Neural cell (in vitro differentiated cells): ENCODE data around the gene LRRC4B. TPM values are rescaled to one million over a fixed set of nuclear protein-coding genes. Genes with fewer than 3 reads are reported as not detected.

ENCODE experiments used
- H2AFZ ChIP-seq: fragments of 200-600, 300-800 bp; sonication (generic), shearing (Covaris generic); 2 replicates; pipeline ENCODE4 v1.6.0; 2014; ENCODE audit warnings: low read depth, mild to moderate bottlenecking, antibody characterized with exemption, low read length, moderate library complexity
- H3F3A ChIP-seq: fragments of 200-600 bp; shearing (Covaris generic); 2 replicates; pipeline ENCODE4 v1.6.1; 2016; ENCODE audit warnings: mild to moderate bottlenecking, moderate library complexity, mixed read lengths, antibody characterized with exemption, low read length; ENCODE audit not compliant: insufficient read depth, poor library complexity, severe bottlenecking
- H3K27ac ChIP-seq: fragments of 200-600, 300-800 bp; sonication (generic), shearing (Covaris generic); 2 replicates; pipeline ENCODE4 v1.5.1; 2014; ENCODE audit warnings: mild to moderate bottlenecking, low read length, moderate library complexity
- H3K27me3 ChIP-seq: fragments of 300-800, 200-600 bp; sonication (generic), shearing (Covaris generic); 2 replicates; pipeline ENCODE4 v1.6.0; 2014; ENCODE audit warnings: mild to moderate bottlenecking, low read depth, low read length, moderate library complexity; ENCODE audit not compliant: insufficient read depth
- H3K36me3 ChIP-seq: fragments of 300-800, 200-600 bp; sonication (generic), shearing (Covaris generic); 2 replicates; pipeline ENCODE4 v1.5.1; 2014; ENCODE audit warnings: mild to moderate bottlenecking, antibody characterized with exemption, low read length, moderate library complexity; ENCODE audit not compliant: insufficient read depth
- H3K4me2 ChIP-seq: fragments of 300-800, 200-600 bp; sonication (generic), shearing (Covaris generic); 2 replicates; pipeline ENCODE4 v1.6.0; 2014; ENCODE audit warnings: mild to moderate bottlenecking, low read length
- H3K4me3 ChIP-seq: fragments of 300-800, 200-600 bp; sonication (generic), shearing (Covaris generic); 2 replicates; pipeline ENCODE4 v1.5.1; 2014; ENCODE audit warnings: mild to moderate bottlenecking, low read length, moderate library complexity
- H3K79me2 ChIP-seq: fragments of 200-600 bp; shearing (Covaris generic); replicated peaks from 2 replicates; pipeline ENCODE4 v1.6.0; 2014; ENCODE audit warnings: mild to moderate bottlenecking, low read length, moderate library complexity; ENCODE audit not compliant: insufficient read depth
- H3K9ac ChIP-seq: fragments of 300-800, 200-600 bp; sonication (generic), shearing (Covaris generic); 2 replicates; pipeline ENCODE4 v1.6.1; 2016; ENCODE audit warnings: mild to moderate bottlenecking, low read length, mixed read lengths
- H3K9me2 ChIP-seq: fragments of 200-600 bp; shearing (Covaris generic); 2 replicates; pipeline ENCODE4 v1.6.1; 2016; ENCODE audit warnings: mild to moderate bottlenecking, low read length, mixed read lengths; ENCODE audit not compliant: insufficient read depth
- H3K9me3 ChIP-seq: fragments of 200-600, 300-800 bp; sonication (generic), shearing (Covaris generic); 2 replicates; pipeline ENCODE4 v1.6.1; 2016; ENCODE audit warnings: mild to moderate bottlenecking, mixed run types, low read length, moderate library complexity, mixed read lengths
- H4K20me1 ChIP-seq: fragments of 200-600 bp; shearing (Covaris generic); 2 replicates; pipeline ENCODE4 v1.6.1; 2016; ENCODE audit warnings: mild to moderate bottlenecking, mixed run types; ENCODE audit not compliant: insufficient read depth
- CTCF ChIP-seq: fragments of 450-650 bp; IDR thresholded peaks from 2 replicates; pipeline ENCODE4 v1.5.1; 2014; ENCODE audit warnings: antibody characterized with exemption, mild to moderate bottlenecking, moderate library complexity; ENCODE audit not compliant: poor library complexity, severe bottlenecking
- EP300 ChIP-seq: fragments of 450-650 bp; conservative IDR thresholded peaks from 2 replicates; pipeline ENCODE4 v1.6.1; 2014; ENCODE audit warnings: antibody characterized with exemption, mild to moderate bottlenecking, moderate library complexity; ENCODE audit not compliant: poor library complexity, severe bottlenecking
- EZH2 ChIP-seq: fragments of 200-600, 300-800 bp; shearing (Covaris generic), sonication (generic); IDR thresholded peaks from 2 replicates; pipeline ENCODE4 v1.6.1; 2014; ENCODE audit warnings: antibody characterized with exemption, low read length, borderline replicate concordance, mild to moderate bottlenecking; ENCODE audit not compliant: insufficient read depth, poor library complexity, severe bottlenecking
- MXI1 ChIP-seq: fragments of 450-650 bp; conservative IDR thresholded peaks from 2 replicates; pipeline ENCODE4 v1.6.1; 2014; ENCODE audit warnings: antibody characterized with exemption, mild to moderate bottlenecking; ENCODE audit not compliant: poor library complexity, severe bottlenecking
- POLR2AphosphoS5 ChIP-seq: IDR thresholded peaks from 2 replicates; pipeline ENCODE4 v1.6.1; 2012
- RAD21 ChIP-seq: fragments of 450-650 bp; conservative IDR thresholded peaks from 2 replicates; pipeline ENCODE4 v1.6.1; 2014; ENCODE audit warnings: antibody characterized with exemption, mild to moderate bottlenecking, moderate library complexity
- REST ChIP-seq: IDR thresholded peaks from 2 replicates; pipeline ENCODE4 v1.6.1; 2012; ENCODE audit warnings: borderline replicate concordance
- SMC3 ChIP-seq: fragments of 450-650 bp; conservative IDR thresholded peaks from 2 replicates; pipeline ENCODE4 v1.6.1; 2014; ENCODE audit warnings: antibody characterized with exemption, mild to moderate bottlenecking, moderate library complexity; ENCODE audit not compliant: poor library complexity
- TAF1 ChIP-seq: IDR thresholded peaks from 2 replicates; pipeline ENCODE4 v1.6.1; 2012; ENCODE audit warnings: low read depth
- polyA plus RNA-seq: library from polyadenylated mRNA; depleted of rRNA; stranded (reverse); fragments of >200 nt; gene quantifications from 2 replicates; pipeline ENCODE4 v1.2.3, GENCODE V29; 2014

The LRRC4B gene
- polyA plus RNA-seq, 1 donor from 2014 or later: 83.1 TPM

GRCh38 chr19:50562996-50563395, 5.2 kb downstream of the LRRC4B start:
- no peak overlapping the region for H3K27ac ChIP-seq
- H3K4me3 ChIP-seq: peak overlapping the region; percentile 87
- no peak overlapping the region for H3K4me2 ChIP-seq
- H4K20me1 ChIP-seq: peaks cover 35% of the 10 kb centered on the region
- H2AFZ ChIP-seq: no peak overlapping the region
- TF ChIP-seq EZH2: no peak
- no peak for TF ChIP-seq CTCF
- no peak for TF ChIP-seq SMC3
- TF ChIP-seq POLR2AphosphoS5: no peak
- TF ChIP-seq MXI1: no peak
- no peak for TF ChIP-seq TAF1
- TF ChIP-seq REST: no peak
- no peak for TF ChIP-seq RAD21
- no peak for TF ChIP-seq EP300
- H3K27me3 ChIP-seq: no peaks in the 10 kb centered on the region
- H3K9ac ChIP-seq: no peak overlapping the region
- no peaks in the 10 kb centered on the region for H3F3A ChIP-seq
- H3K36me3 ChIP-seq: peaks cover 4% of the 10 kb centered on the region
- no peaks in the 10 kb centered on the region for H3K9me3 ChIP-seq
- no peaks in the 10 kb centered on the region for H3K9me2 ChIP-seq
- H3K79me2 ChIP-seq: peaks cover 76% of the 10 kb centered on the region

- H3K27ac ChIP-seq: no peak overlapping the region
Measured at GRCh38 chr19:50562329-50562728, 5.9 kb downstream of the LRRC4B start.

More at GRCh38 chr19:50562329-50562728, 5.9 kb downstream of the LRRC4B start:
- Histone ChIP-seq H3K27me3 (no peaks in the 10 kb centered on the region), H3K9ac (no peak overlapping the region), H2AFZ (no peak overlapping the region), H3K4me3 (no peak overlapping the region), H3K79me2 (peaks cover 80% of the 10 kb centered on the region), H3K36me3 (peaks cover 4% of the 10 kb centered on the region), H3F3A (no peaks in the 10 kb centered on the region), H3K9me2 (no peaks in the 10 kb centered on the region), H3K4me2 (no peak overlapping the region), H3K9me3 (no peaks in the 10 kb centered on the region), H4K20me1 (peaks cover 38% of the 10 kb centered on the region)
- TF ChIP-seq TAF1: no peak
- TF ChIP-seq EP300: no peak
- no peak for TF ChIP-seq RAD21
- no peak for TF ChIP-seq EZH2
- TF ChIP-seq POLR2AphosphoS5: no peak
- TF ChIP-seq MXI1: no peak
- no peak for TF ChIP-seq CTCF
- TF ChIP-seq SMC3: no peak
- no peak for TF ChIP-seq REST
